B cell (primary cell): ENCODE data around the gene CPA1.

Experiments
- CTCF ChIP-seq: fragments of 200-600 bp; IDR thresholded peaks from one replicate; pipeline ENCODE4 v1.8.0; 2022; ENCODE audit warnings: antibody characterized with exemption, mild to moderate bottlenecking
- EZH2 ChIP-seq: IDR thresholded peaks from 2 replicates; pipeline ENCODE4 v1.6.1; 2012; ENCODE audit warnings: borderline replicate concordance, low read depth, mild to moderate bottlenecking, moderate library complexity, low read length; ENCODE audit not compliant: insufficient read depth, poor library complexity, severe bottlenecking

- no peak for TF ChIP-seq CTCF
- TF ChIP-seq EZH2, result no peak
Measured at GRCh38 chr7:130379019-130379418, 1.3 kb upstream of the CPA1 start.
